CD4-positive, alpha-beta T cell treated with Interleukin-12 subunit alpha and Interleukin-12 subunit beta, for 1 hour (primary cell): ENCODE measurements around the gene SAMMSON.

ENCODE experiments used
- DNase-seq: peaks from one replicate; pipeline ENCODE4 v3.0.0-alpha.2; 2020

The SAMMSON gene

DNA sequence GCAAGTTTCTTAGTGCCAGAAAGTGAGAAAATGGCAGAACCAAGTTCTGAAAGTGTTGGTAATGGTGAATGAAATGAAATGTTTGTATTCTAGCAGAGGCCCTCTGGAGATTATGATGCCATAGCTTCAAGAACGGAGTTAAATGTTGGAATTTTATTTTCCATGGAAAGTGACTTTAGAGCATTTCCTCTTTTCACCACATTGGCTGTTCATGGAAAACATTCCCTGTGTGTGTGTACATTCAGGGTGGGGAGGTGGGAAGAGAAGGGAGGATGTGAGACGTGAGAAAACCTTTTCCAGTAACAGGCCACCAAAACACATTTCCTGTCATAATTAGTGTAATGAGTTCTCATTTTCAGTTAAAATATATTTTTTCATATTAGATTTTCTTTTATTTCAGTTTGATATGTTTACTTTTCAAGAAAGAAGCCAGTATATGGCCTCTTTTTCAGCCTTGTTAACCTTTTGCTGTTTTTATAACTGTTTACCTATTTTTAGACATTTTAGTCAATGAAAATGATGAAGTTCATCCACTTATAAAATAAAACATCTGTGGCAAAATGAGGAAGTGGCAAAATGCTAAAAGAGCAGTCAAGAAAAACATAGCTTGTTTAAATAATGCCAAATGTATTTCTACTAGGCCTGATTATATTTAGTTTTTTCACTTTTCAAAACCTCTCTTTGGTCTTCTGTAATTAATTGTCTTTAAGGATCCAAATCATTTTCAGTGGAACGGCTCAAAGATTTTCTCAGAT, 21.6 kb downstream of the SAMMSON start:
- DNase-seq, result no peak

DNA sequence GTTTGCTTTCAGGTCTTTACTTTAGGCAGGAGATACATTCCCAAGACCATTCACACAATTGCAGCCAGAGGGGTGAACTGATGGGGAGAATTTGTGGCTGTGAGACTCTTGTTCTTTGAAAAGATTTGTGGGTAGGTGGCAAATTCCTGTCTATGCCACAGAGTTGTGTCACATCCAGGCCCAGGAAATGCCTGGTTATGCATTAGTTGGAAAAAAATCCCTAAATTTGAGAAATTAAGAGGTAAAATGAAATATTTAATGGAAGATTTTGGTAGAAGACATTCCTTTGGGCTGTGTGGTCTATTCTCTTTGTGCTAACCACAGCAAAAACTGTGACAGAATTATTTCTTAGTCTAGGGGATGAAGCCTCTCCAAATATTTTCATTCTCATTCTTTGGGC, 28.8 kb downstream of the SAMMSON start:
- no peak for DNase-seq

DNA sequence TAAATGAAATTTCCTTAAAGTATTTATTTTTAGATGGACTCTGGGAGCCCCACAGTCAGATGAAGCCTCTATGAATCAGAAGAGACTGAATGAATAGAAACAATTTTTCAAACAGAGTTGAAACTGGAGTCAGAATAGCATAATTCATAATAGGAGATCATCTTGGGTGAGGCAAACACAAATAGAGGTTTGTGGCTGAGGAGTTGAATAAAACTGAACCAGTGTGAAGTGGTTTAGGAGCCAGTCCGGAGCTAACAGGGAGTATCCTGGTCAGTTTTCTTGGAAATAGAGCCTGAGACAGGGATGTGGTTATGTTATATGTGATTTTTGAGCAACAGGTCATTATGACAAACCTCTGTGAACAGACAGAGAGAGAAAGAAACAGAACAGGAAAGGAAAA, 39.2 kb downstream of the SAMMSON start:
- DNase-seq, result no peak

DNA sequence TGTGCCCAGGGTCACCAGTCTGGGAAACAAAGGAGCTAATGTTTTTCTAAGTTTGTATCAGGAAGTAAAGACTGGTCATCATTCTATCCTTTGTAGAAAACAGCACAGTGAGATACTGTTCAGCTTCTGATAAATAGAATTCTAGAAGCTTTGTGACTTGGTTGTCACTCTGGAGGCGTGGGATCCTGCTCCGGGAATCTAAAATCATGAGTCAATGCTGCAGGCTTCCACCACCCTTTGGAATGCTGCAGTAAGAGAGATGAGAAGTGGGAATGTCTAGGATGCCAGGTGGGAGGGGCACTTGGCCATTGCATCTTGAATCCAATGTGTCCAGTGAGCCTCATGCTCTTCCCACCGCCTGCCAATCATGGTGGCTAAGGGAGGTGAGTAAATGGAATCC, 40.9 kb downstream of the SAMMSON start:
- DNase-seq, result no peak

DNA sequence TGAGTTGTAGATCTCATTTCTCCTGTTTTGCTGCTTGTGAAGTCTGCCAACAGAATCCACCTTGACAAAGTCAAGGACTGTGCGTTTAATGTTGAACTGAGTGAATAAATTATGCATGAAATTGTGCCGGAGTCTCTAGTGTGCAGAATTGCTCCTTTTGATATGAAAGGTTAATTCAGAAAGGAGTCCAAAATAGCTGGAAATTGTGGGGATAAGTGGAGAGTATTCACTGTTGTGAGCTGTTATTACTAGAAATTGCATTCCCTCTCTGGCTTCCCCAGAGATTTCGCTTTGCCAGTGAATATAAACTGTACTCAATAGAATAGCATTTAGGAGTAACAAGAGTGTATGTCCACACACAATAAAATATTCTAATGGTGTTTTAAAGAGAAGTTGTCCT, 43.1 kb downstream of the SAMMSON start:
- no peak for DNase-seq

DNA sequence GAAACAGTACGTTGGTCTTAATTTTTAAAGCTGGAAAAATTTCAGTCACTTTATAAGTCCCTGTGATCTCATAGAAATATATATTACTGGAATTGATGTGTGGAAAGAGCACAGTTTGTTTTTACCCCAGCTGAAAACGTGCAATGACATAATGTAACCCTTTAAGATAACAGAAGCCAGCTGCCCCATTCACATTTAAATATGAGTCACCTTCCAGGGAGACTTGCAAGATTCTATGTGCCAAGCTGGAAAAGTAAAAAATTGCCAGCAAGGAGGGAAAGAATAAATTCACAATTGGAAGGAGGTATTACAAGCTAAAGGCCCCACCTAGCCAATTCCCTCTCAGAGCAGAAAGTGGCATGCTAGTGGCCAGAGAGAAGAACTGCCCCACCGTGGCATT, 50.2 kb downstream of the SAMMSON start:
- DNase-seq, result no peak

DNA sequence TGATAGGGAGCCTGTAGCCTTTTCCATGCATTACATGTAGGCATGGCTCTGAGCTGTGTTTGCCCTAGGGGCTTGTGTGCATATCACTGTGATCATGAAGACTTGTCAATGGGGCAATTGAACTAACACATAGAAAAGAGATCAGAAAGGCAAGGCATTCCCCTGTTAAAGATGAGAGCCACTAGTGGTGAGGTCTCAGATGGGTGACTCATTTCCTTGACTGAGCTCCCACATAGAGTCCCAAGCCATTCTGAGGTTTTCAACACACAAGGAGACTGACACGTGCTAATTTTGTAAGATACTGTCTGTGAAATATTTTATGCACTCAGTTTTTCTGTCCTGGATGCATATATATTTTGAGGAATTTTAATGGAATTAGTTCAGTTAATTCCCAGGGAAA, 53.8 kb downstream of the SAMMSON start:
- no peak for DNase-seq

DNA sequence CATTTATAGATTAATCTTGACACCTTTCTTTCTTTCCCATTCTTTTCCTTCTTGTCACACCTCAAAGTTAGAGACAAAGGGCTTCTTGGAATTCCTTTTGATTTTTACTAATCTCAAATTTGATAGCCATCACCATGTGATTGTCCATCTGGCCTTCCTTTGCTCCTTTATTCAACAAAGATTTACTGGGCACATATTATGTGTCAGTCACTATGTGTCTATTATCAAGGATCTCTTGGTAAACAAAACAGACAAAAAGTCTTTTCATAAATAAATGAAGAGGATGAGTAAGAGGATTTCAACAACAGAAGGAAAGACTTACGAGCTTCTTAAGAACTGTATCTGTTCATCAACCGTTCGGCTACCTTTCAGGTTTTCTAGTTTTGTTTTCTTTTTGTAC, 56.5 kb downstream of the SAMMSON start:
- no peak for DNase-seq

DNA sequence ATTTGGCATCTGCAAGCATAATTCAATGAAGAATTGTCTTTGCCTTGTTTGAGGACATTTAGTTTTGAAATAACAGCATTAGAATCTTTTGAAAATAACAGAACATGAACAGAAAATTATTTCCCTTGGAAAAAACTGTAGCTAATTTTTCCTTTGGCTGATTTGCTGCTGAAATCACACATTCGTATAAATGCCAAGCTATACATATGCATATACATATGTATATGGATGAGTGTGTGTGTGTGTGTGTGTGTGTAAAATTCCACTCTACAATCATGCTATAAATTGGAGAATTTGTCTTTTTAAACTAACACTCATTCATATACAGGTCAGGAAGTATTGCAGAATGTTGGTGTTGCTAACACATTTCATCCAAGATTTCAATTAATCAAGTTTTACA, 57.9 kb downstream of the SAMMSON start:
- DNase-seq, result no peak

DNA sequence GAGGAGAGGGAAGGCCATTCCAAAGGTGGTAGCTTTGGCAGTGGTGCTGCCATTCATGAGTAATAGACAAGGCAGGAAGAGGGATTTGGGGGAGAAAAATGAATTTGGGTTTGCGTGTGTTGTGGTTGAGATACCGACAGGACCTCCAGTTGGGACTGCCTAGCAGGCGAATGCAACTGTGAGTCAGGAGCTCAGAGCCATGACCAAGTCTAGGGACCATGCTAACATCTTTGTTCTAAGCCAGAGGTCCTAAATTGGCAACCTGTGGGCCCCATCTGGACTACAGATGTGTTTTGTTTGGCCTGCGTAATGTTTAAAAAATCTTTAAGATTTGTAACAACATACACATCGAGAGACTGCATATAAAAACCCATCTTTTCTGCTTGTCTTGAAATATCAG, 61.6 kb downstream of the SAMMSON start:
- DNase-seq, result no peak

DNA sequence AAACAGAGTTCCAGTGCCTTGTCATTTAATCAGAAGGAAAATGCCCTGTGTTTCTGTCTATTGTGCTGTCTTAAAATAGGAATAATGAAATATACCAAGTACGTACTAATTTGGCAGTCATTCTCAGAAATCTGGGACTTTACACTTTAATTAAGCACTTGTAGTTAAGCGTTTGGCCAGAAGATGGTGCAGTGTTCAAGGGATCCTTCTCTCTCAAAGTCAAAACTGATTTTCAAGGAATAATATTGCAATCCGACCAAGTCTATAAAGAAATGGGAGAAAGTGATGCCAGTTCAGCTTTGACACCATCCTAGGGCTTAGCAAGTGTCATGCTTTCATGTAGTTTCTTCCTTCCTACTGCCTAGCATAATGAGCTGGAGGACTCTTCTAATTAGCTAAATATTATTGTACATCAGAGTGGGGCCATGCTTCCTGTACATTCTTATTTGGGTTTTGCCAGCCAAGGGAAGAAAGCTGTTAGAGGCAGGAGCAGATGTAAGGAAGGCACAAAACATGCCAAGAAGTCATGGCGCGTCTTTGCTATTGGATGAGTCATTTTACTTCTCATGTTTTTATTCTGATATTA, 64.8 kb downstream of the SAMMSON start:
- DNase-seq, result peak; percentile 9

DNA sequence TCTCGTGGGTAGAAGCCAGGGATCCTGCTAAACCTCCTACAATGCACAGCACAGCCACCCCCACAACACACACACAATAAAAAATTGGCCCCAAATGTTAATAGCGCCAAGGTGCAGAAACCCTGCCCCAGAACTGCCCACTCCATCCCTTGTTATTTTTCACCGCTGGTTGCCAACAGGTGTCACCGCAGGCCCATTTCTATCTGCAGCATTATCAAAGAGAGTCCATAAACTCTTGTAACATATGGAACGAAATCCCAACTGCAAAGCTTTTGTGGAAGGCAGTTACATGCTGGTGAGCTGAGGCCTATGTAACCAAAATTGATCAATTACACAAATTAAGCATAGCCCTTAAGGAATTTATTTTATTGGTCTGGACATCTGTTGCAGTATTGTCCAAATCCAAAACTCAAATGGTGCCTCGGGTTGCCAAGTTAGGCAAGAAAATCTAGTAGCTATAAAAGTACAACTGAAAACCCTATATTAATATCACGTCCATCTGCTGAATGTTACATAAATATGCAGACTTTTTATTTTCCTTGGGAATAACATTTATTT, 66.2 kb downstream of the SAMMSON start:
- DNase-seq, result no peak

DNA sequence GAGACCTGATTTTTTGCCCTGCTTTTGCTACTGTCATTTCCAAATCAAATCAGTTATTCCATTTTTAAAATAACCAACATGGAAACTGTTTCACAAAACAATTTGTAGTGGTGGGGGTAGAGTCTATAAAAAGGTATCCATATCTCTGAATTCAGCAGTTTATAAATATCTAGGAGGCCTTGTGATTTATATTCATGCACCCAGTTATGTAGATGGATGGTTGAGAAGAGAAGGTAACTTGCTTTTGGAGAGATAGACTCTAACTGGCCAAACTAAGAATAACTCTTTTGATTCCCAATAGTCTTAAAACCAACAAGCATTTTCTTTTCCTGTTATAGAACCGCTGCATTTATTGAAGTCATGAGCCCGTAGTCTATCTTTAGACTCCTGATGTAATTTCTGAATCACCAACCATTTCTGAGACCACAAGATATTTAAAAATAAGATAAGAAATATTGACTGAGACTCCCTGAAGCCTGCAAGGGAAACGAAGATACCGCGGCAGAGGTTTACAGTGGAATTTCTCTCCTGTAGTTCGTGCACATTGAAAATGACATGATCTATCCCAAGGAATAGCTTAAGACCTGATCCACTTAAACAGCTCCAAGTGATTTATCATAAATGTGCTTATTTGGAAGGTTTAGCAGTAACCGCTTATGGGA, 68.5 kb downstream of the SAMMSON start:
- no peak for DNase-seq

DNA sequence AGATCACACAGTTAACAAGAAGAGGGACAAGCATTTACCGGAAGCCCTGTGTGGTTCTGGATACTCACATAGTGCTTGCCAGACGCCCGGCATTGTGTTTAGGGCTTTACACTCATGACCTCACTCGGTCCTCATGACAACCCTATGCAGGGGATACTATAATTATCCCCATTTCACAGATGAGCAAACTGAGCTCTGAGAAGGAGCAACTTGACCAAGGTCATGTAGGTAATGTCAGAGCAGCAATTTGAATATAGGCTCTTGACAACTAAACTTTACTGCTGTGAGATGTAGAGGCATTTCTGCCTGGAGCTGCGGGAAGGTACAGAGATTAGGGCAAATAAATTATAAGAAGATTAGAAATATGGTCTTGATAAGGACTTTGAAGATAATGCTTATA, 70.0 kb downstream of the SAMMSON start:
- no peak for DNase-seq

DNA sequence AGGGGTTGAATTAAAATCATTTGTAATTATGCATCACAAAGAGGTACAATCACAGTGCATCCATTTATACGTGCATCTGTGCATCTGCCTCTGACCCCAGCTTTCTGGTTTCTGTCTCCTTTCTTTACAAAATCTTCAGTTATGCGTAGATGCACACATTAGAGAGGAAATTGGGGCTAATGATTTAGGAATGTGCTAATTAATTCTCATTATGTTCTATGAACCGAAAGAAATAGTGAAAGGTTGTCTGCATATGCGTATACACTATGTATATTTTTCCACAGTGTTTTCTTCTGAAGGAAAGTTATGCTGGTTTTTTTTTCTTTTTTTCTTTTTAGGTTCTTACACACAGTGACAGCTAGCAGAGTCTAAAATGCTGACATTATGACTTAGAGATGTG, 71.6 kb downstream of the SAMMSON start:
- no peak for DNase-seq

DNA sequence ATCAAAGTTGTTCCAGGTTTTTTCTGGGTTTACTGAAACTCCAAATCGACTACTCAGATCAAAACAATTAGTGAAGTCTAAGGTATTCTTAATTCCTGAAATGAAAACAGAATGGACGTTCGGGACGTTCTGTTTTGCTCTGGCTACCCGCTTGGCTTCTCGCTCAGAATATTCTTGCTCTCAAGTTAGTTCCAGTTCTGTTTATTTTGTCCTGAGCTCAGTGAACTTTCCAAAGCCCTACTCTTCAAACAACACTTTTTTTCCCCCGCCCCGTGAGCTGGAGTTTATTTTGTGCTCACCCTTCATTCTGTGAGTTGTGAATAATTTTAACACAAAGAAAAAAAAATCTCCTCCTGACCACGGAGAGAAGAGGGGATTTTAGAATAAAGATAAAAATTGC, 72.6 kb downstream of the SAMMSON start:
- no peak for DNase-seq

DNA sequence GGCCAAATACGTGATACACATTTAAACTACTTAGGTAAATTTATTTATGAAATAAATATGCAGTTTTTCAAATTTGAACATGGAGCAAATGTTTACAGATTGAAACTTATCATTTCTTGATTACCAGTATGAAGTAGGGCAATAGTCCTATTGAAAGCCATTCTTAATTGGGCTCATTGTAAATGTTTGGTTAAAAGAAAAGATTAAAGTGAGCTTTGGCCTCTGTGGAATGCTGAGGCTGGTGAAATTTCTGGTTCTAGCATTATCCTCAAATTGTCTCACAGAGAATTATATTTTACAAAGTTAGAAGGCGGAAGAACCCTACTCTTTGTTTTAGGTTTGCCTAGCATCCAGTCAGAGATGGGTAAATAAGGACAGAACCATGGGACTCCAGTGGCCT, 73.2 kb downstream of the SAMMSON start:
- no peak for DNase-seq

DNA sequence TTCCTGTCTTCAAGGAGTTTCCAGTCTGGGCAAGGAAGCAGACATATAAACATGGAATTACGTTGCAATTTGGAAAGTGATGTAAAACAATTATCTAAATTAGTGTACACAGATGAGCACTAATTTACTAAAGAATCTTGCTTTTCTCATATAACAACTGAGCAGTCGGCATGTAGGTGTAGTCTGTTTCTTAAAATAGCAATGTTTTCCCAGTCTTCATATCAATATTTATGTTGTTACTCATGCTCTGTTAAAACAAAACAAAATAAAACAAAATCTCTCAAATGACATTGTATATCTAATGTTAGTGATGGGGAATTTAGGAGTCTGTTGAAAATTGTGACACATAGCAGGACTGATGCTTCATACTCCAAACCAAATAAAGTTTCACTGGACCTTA, 75.6 kb downstream of the SAMMSON start:
- DNase-seq, result no peak

DNA sequence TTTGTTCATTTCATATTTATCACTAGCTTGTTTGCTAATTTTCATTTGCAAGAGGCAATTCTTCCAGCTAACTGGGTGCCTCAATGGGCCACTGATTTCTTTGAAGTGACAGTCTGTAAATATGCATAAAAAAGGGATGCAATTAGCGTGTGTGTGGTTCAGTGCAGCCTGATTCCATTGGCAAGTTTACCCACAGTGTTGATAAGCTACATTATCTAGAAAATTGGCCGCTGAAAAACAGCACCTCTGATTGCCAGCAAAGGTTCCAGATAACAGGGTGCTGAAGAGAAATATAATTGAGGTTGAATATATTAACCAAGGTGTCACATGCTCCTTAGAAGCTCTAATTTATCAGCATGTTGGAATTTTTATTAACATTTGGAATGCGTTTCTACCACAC, 76.9 kb downstream of the SAMMSON start:
- DNase-seq, result no peak

DNA sequence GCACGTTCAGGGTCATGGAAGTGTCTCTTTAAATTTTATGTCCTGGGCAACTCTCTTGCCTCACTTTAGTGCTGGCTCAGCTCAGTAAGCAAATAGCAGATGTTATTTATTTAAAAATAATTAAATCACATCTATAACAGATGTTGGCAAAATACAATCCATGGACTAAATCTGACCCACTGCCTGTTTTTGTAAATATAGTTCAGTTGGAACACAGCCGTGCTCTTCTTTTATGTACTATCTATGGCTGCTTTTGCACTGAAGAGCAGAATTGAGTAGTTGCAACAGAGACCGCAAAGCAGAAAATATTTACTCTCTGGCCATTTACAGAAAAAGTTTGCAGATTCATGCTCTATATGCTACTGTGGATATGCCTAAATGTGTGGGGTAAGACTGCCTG, 79.2 kb downstream of the SAMMSON start:
- DNase-seq, result no peak

DNA sequence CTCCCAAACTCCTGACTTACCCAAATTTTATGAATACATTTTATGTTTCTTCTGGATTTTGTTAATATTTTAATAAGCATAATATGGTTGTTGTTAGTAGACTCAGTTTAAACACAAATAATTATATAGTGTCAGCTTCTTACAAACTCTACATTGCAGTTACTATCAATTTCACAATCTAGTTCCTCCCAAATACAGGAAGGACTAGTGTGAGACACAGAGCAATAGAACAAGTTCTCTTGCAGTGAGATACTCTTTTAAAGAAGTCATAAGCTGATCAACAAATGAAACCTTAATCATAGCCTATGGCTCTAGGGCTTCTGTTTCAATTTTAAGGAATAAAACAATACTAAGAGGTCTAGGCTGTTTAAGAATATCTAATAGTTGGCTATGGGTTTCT, 86.1 kb downstream of the SAMMSON start:
- DNase-seq, result no peak

DNA sequence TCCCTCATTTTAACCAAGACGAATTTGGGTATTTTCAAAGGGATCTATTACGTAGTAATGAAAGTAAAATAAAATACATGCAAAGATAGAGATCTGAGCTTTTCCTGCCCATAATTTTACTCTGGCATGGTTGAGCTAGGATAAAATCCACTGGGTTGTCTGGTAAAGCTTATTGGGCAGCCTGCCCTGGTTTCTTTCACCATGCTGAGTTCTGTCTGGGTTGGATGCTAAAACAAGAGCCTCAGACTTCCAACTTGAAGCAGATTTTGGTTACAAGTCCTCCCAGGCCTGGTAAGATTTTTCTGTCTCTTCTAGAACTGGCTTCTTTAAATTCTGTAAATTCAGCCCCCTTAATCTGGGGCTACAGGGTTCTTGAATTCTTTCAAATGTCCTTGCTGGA, 86.8 kb downstream of the SAMMSON start:
- DNase-seq, result no peak

DNA sequence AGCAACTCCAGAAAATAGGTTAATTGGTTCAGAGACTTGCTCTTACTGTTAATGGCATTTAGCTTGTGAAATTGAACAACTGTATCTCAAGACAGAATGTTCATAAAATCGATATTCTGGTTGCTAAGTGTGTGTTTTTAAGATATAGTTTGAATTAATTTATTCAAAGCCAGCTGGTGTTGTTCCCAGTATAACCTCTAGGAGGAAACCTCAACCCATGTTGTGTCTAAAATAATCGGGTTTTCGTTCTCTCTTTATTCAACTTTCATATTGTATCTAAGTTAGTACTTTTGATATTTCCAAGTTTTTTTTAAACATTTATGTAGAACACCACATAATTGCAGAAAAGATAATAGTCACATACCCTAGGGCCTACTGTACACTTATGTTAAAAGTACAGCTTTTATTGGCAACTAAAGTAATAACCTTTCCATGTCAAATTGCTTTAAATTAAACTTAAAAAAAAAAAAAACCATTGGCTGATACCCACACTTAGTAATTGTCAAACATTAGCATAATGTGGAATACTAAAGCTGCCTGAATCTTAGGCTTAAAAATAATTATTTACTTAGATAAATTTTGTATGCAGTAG, 90.9 kb downstream of the SAMMSON start:
- no peak for DNase-seq

DNA sequence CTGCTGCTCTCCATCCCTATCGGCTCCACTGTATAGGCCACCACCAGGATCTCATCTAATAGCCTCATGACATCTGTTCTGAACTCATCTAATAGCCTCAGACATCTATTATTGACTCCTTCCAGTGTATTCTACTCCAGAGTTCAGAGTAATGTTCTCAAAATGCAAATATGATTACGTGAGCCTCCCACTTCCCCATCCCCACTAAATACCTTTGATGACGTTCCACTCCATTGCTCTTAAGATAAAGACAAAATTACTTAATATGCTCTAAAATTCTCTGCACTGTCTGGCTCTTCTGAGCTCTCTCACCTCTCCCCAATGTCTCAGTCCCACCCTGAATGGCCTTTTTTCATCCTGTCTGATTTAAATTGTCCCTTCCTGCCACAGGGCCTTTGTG, 94.7 kb downstream of the SAMMSON start:
- DNase-seq, result no peak
